Measurements from ENCODE around the gene STOML2.

STOML2 gene

DNA sequence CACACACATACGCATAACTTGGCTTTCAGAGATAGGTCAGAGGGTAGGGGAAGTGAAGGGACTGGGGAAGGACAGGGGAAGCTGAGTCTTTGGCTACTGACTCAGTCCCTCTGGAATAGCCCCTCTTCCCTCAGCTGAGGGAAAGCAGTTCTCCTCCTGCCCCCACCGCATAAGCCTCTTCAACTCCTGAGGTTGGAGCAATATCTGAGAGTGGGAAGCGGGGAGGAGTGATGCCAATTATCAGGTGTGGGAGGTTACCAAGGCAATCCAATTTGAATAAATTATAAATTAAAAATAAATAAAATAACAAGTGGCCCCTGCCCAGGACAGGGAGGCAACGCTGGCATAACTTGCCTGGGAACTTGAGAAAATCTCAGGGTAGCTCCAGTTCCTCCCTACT lies 1.7 kb upstream of the STOML2 start:
- Histone ChIP-seq H3K27ac (ENCODE audit: low read depth, low read length, poor library complexity, severe bottlenecking) (no peak overlapping the region), H3K9me3 (ENCODE audit: low read length) (no peaks in the 10 kb centered on the region), H3K4me2 (ENCODE audit: low read length) (no peak overlapping the region), H3K27me3 (ENCODE audit: insufficient read depth, low read length) (no peaks in the 10 kb centered on the region), H3K36me3 (ENCODE audit: insufficient read depth, low read length) (peaks cover 21% of the 10 kb centered on the region), H2AFZ (ENCODE audit: low read length) (no peak overlapping the region), H4K20me1 (ENCODE audit: insufficient read depth, low read length) (no peaks in the 10 kb centered on the region), H3F3A (ENCODE audit: insufficient read depth, low read length) (no peaks in the 10 kb centered on the region), H3K9me2 (ENCODE audit: low read depth, low read length) (no peaks in the 10 kb centered on the region), H3K4me1 (ENCODE audit: insufficient read depth, low read length, severe bottlenecking) (peaks cover 19% of the 10 kb centered on the region), H3K9ac (ENCODE audit: low read length) (no peak overlapping the region), H3K79me2 (ENCODE audit: insufficient read depth, low read length) (peaks cover 8% of the 10 kb centered on the region), H3K4me3 (ENCODE audit: low read depth, low read length, poor library complexity, severe bottlenecking) (no peak overlapping the region)
- TF ChIP-seq EZH2 (IDR thresholded peaks at IDR 0.05; ENCODE audit: borderline replicate concordance, low read length) (no peak), CTCF (IDR thresholded peaks at IDR 0.05; ENCODE audit: low read length) (no peak)

DNA sequence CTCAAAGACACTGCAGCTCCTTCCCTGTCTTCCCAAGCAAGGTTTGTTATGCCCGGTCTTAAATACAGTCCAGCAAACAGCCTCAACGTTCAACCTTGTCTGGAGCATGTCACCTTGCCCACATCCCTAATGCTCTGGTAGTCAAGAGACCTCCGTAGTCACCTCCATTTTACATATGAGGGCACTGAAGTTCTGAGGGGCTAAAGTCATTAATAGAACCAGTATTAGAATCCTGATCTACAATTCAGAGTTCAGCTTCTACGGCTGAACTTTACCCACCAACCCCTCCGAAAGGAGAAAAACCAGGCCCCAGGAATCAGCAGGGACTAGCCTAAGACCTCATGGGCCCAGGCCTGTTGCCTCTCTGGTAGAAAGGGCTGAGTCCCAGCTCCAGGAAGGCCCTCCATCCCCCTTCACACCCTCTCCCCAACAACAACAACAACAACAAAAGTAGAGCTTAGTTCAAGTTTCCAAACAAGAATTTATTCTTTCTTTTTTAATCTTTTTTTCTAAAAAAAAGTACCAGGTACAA lies 795 bp upstream of the STOML2 start:
- peaks cover 26% of the 10 kb centered on the region for H3K36me3 ChIP-seq (ENCODE audit: insufficient read depth, low read length)
- TF ChIP-seq CTCF (IDR thresholded peaks at IDR 0.05; ENCODE audit: low read length), result no peak
- H3K4me1 ChIP-seq (ENCODE audit: insufficient read depth, low read length, severe bottlenecking), result peaks cover 19% of the 10 kb centered on the region
- H3K9me3 ChIP-seq (ENCODE audit: low read length), result no peaks in the 10 kb centered on the region
- H3K9ac ChIP-seq (ENCODE audit: low read length), result peak overlapping the region; percentile 99
- H2AFZ ChIP-seq (ENCODE audit: low read length), result no peak overlapping the region
- H3F3A ChIP-seq (ENCODE audit: insufficient read depth, low read length), result no peaks in the 10 kb centered on the region
- H3K27me3 ChIP-seq (ENCODE audit: insufficient read depth, low read length), result no peaks in the 10 kb centered on the region
- H3K27ac ChIP-seq (ENCODE audit: low read depth, low read length, poor library complexity, severe bottlenecking), result peak overlapping the region; percentile 10
- H3K9me2 ChIP-seq (ENCODE audit: low read depth, low read length), result no peaks in the 10 kb centered on the region
- H3K4me2 ChIP-seq (ENCODE audit: low read length), result peak overlapping the region; percentile 98
- H3K4me3 ChIP-seq (ENCODE audit: low read depth, low read length, poor library complexity, severe bottlenecking), result peak overlapping the region; percentile 98
- no peaks in the 10 kb centered on the region for H4K20me1 ChIP-seq (ENCODE audit: insufficient read depth, low read length)
- peaks cover 8% of the 10 kb centered on the region for H3K79me2 ChIP-seq (ENCODE audit: insufficient read depth, low read length)

- Histone ChIP-seq H3K27ac (ENCODE audit: low read depth, low read length, poor library complexity, severe bottlenecking) (peak overlapping the region; percentile 60), H3K9me2 (ENCODE audit: low read depth, low read length) (no peaks in the 10 kb centered on the region), H3K27me3 (ENCODE audit: insufficient read depth, low read length) (no peaks in the 10 kb centered on the region), H3K36me3 (ENCODE audit: insufficient read depth, low read length) (peaks cover 26% of the 10 kb centered on the region), H3K9ac (ENCODE audit: low read length) (peak overlapping the region; percentile 99), H3K9me3 (ENCODE audit: low read length) (no peaks in the 10 kb centered on the region), H3K79me2 (ENCODE audit: insufficient read depth, low read length) (peaks cover 8% of the 10 kb centered on the region), H4K20me1 (ENCODE audit: insufficient read depth, low read length) (no peaks in the 10 kb centered on the region), H3K4me3 (ENCODE audit: low read depth, low read length, poor library complexity, severe bottlenecking) (peak overlapping the region; percentile 98), H3F3A (ENCODE audit: insufficient read depth, low read length) (no peaks in the 10 kb centered on the region), H2AFZ (ENCODE audit: low read length) (no peak overlapping the region), H3K4me2 (ENCODE audit: low read length) (peak overlapping the region; percentile 98), H3K4me1 (ENCODE audit: insufficient read depth, low read length, severe bottlenecking) (peaks cover 19% of the 10 kb centered on the region)
- TF ChIP-seq EZH2 (IDR thresholded peaks at IDR 0.05; ENCODE audit: borderline replicate concordance, low read length) (no peak), CTCF (IDR thresholded peaks at IDR 0.05; ENCODE audit: low read length) (no peak)
Observed at GRCh38 chr9:35102465-35102768, 514 bp downstream of the STOML2 start.
